Uterus (tissue), 4 donors: ENCODE results near the gene RBMS1. TPM values are rescaled to one million over a fixed set of nuclear protein-coding genes. Genes with fewer than 3 reads are reported as not detected.

Experiments used
- DNase-seq, 2 donors: peaks; one replicate each; pipeline ENCODE4 v3.0.0-alpha.2; 2019 to 2020
- H3K27ac ChIP-seq, 2 donors: fragments of 200-600 bp; sonication (generic); 1 replicate in 1 of 2; 2 replicates in 1 of 2; pipeline ENCODE4 v1.5.1; 2016 to 2018
- H3K27me3 ChIP-seq, 2 donors: fragments of 200-600 bp; sonication (generic); one replicate each; pipeline ENCODE4 v1.5.1; 2018 to 2019; ENCODE audit warnings: control low read depth in 1 of 2
- H3K36me3 ChIP-seq, 2 donors: fragments of 200-600 bp; sonication (generic); one replicate each; pipeline ENCODE4 v1.5.1; 2019; ENCODE audit warnings: control low read depth in 1 of 2
- H3K4me1 ChIP-seq, 2 donors: fragments of 200-600 bp; sonication (generic); one replicate each; pipeline ENCODE4 v1.5.1; 2018 to 2019; ENCODE audit warnings: control low read depth in 1 of 2
- H3K4me3 ChIP-seq, 2 donors: fragments of 200-600 bp; sonication (generic); 1 replicate in 1 of 2; 2 replicates in 1 of 2; pipeline ENCODE4 v1.5.1; 2018 to 2019; ENCODE audit warnings: mild to moderate bottlenecking in 1 of 2
- H3K9me3 ChIP-seq, 2 donors: fragments of 200-600 bp; sonication (generic); one replicate each; pipeline ENCODE4 v1.5.1; 2019; ENCODE audit warnings: control low read depth in 1 of 2
- CTCF ChIP-seq, 4 experiments: fragments of 200-600 bp in 2 of 4; fragments of 450-650 bp in 2 of 4; sonication (generic) in 2 of 4; IDR thresholded peaks; one replicate each; pipeline ENCODE4 v1.5.1; 2016 to 2019; ENCODE audit warnings: antibody characterized with exemption in 4 of 4, mild to moderate bottlenecking in 2 of 4, moderate library complexity in 1 of 4
- POLR2A ChIP-seq, 2 donors: fragments of 450-650 bp; IDR thresholded peaks; one replicate each; pipeline ENCODE4 v1.6.1; 2016; ENCODE audit warnings: antibody characterized with exemption in 2 of 2, mild to moderate bottlenecking in 1 of 2, moderate library complexity in 1 of 2
- intact Hi-C: fragments of 100-400 bp; cut with DNase I; formaldehyde crosslinking; loops from one replicate; pipeline ENCODE4 v1.15.1; 2023; ENCODE audit warnings: low total_unique reads
- total RNA-seq, 4 donors: library from RNA; depleted of rRNA in 3 of 4; stranded (reverse); fragments of >200 nt in 3 of 4; gene quantifications; one replicate each; pipeline versions ENCODE4 v1.1.0 to v1.2.4, GENCODE V29; 2014 to 2023
- donor health status: DM: yes; HTN: yes; CAD: no.

Gene RBMS1
- total RNA-seq, 4 donors from 2014 or later: 30.5 to 149 (median 88.9) TPM

- Histone ChIP-seq H3K27me3 (no peaks in the 10 kb centered on the region), H3K9me3 (no peaks in the 10 kb centered on the region), H3K4me1 (no peaks in the 10 kb centered on the region), H3K4me3 (no peak overlapping the region), H3K27ac (no peak overlapping the region), H3K36me3 (no peaks in the 10 kb centered on the region)
- DNase-seq: no peak
- TF ChIP-seq POLR2A (IDR thresholded peaks at IDR 0.05) (no peak), CTCF (IDR thresholded peaks at IDR 0.05) (no peak)
- intact Hi-C loops: no loop called here
Observed at GRCh38 chr2:160509016-160509415, 15.4 kb upstream of the RBMS1 start.

GRCh38 chr2:160507464-160507863 is 13.9 kb upstream of the RBMS1 start:
- H3K9me3 ChIP-seq: no peaks in the 10 kb centered on the region
- H3K4me1 ChIP-seq: no peaks in the 10 kb centered on the region
- TF ChIP-seq POLR2A (IDR thresholded peaks at IDR 0.05) (no peak), CTCF (IDR thresholded peaks at IDR 0.05) (no peak)
- no peak for DNase-seq
- H3K27ac ChIP-seq: no peak overlapping the region
- intact Hi-C loops: no loop called here
- H3K27me3 ChIP-seq: no peaks in the 10 kb centered on the region
- H3K4me3 ChIP-seq: no peak overlapping the region
- no peaks in the 10 kb centered on the region for H3K36me3 ChIP-seq

DNA sequence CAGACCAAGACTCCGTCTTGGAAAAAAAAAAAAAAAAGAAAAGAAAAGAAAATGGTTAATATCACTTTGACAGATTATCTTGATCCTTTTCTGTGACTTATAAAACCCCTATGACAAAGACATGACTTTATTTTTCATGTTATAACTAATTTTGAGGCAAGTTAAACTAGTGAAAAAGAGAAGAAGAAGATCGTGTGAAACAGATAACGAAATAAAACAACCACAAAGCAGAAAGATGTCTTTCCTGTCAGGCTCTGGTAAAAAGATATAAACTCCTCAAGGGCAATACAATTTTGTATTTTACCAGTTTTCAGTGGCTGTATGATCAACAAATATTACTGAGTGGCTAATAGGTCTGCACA is 13.4 kb upstream of the RBMS1 start:
- no peak for DNase-seq
- Histone ChIP-seq H3K27ac (no peak overlapping the region), H3K4me1 (no peaks in the 10 kb centered on the region), H3K27me3 (no peaks in the 10 kb centered on the region), H3K36me3 (no peaks in the 10 kb centered on the region), H3K4me3 (no peak overlapping the region), H3K9me3 (no peaks in the 10 kb centered on the region)
- TF ChIP-seq CTCF (IDR thresholded peaks at IDR 0.05) (no peak), POLR2A (IDR thresholded peaks at IDR 0.05) (no peak)
- intact Hi-C loops: no loop called here

- no peaks in the 10 kb centered on the region for H3K36me3 ChIP-seq
Observed at GRCh38 chr2:160506371-160507045, 12.9 kb upstream of the RBMS1 start.

GRCh38 chr2:160505256-160505655 is 11.6 kb upstream of the RBMS1 start:
- no peak for DNase-seq
- no peak for TF ChIP-seq CTCF (IDR thresholded peaks at IDR 0.05)
- TF ChIP-seq POLR2A (IDR thresholded peaks at IDR 0.05): no peak
- H3K9me3 ChIP-seq: no peaks in the 10 kb centered on the region
- H3K36me3 ChIP-seq: no peaks in the 10 kb centered on the region
- no peaks in the 10 kb centered on the region for H3K4me1 ChIP-seq
- intact Hi-C loops: no loop called here
- no peak overlapping the region for H3K27ac ChIP-seq
- no peaks in the 10 kb centered on the region for H3K27me3 ChIP-seq
- H3K4me3 ChIP-seq: no peak overlapping the region

More at GRCh38 chr2:160506371-160507045, 12.9 kb upstream of the RBMS1 start:
- Histone ChIP-seq H3K27me3 (no peaks in the 10 kb centered on the region), H3K27ac (no peak overlapping the region), H3K9me3 (no peaks in the 10 kb centered on the region), H3K4me1 (no peaks in the 10 kb centered on the region), H3K4me3 (no peak overlapping the region)
- intact Hi-C loops: no loop called here
- TF ChIP-seq CTCF (IDR thresholded peaks at IDR 0.05): no peak
- no peak for TF ChIP-seq POLR2A (IDR thresholded peaks at IDR 0.05)
- DNase-seq: no peak
